GM12864 (cell line): ENCODE results near the gene SDCCAG8.
"Not testable (repeated sequence)": the region's sequence is repeated elsewhere in the genome, so short reads cannot be mapped to it uniquely, and the experiment has no call there.

Experiments
- DNase-seq: peaks from one replicate; pipeline ENCODE4 v3.0.0-alpha.2; 2011; ENCODE audit warnings: low read depth
- H3K4me3 ChIP-seq: 2 replicates; pipeline ENCODE4 v1.5.1; 2011; ENCODE audit warnings: mild to moderate bottlenecking, low read depth, low read length, control low read depth
- TF ChIP-seq, protein P1 (sequence below): IDR thresholded peaks from 2 replicates; pipeline ENCODE4 v1.5.1; 2011; ENCODE audit warnings: low read depth, mild to moderate bottlenecking, moderate library complexity, low read length, control low read depth, inconsistent platforms; ENCODE audit errors: missing control alignments

Gene SDCCAG8

DNA sequence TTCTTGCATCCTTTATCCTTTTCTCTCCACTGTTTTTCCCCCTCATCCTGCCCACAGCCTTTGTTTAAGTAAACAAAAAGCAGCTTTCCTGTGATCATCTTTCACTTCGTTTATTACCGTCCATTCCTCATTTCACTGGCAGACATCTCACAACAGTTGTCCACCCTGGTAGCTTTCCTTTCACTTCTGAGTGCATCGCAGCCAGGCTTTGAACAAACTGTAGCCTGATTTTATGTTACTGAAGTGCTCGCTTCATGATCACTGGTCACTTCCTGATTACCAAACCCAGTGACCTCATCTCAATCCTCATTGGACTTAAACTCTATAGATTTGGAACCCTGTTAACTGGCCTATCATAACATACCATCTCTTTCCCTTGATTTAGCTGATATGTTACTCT, 67.7 kb downstream of the SDCCAG8 start:
- TF ChIP-seq, protein P1, sequence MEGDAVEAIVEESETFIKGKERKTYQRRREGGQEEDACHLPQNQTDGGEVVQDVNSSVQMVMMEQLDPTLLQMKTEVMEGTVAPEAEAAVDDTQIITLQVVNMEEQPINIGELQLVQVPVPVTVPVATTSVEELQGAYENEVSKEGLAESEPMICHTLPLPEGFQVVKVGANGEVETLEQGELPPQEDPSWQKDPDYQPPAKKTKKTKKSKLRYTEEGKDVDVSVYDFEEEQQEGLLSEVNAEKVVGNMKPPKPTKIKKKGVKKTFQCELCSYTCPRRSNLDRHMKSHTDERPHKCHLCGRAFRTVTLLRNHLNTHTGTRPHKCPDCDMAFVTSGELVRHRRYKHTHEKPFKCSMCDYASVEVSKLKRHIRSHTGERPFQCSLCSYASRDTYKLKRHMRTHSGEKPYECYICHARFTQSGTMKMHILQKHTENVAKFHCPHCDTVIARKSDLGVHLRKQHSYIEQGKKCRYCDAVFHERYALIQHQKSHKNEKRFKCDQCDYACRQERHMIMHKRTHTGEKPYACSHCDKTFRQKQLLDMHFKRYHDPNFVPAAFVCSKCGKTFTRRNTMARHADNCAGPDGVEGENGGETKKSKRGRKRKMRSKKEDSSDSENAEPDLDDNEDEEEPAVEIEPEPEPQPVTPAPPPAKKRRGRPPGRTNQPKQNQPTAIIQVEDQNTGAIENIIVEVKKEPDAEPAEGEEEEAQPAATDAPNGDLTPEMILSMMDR, result no peak
- no peak for DNase-seq
- H3K4me3 ChIP-seq, result no peak overlapping the region

DNA sequence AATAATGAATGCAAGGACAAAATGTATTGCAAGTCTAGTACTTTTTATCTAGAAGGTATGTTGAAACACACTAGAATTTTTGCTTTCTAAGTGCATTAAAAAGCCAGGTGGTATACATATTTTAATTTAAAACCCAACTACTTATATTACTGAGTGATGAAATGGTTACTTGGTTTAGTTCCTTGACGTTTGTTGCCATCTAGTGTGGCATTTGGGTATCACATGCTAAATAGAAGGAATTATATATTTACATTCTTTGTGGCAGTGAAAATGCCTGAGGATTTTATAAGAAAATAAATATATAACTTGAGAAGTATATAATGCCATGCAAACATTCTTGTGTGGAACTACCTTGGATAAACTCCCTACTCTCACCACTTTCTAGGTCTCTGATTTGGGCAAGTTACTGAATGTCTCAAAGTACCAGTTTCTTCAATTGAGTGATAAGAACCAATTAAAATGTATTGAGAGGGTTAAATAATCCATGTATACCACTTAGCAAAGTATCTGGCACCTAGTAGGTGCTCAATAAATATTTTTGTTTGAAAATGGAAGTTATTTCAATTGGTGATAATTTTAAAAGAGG, 69.6 kb downstream of the SDCCAG8 start:
- no peak overlapping the region for H3K4me3 ChIP-seq
- TF ChIP-seq, protein P1, result peak; percentile 46
- peak; percentile 42 for DNase-seq

DNA sequence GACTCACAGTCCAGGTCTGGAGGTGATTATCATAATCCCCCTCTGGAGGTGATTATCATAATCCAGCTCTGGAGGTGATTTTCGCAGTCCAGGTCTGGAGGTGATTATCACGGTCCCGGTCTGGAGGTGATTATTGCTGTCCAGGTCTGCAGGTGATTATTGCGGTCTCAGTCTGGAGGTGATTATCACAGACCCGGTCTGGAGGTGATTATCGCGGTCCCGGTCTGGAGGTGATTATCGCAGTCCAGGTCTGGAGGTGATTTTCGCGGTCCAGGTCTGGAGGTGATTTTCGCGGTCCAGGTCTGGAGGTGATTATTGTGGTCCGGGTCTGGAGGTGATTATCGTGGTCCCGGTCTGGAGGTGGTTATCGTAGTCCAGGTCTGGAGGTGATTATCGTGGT, 76.6 kb downstream of the SDCCAG8 start:
- no peak for DNase-seq
- TF ChIP-seq, protein P1, result no peak

DNA sequence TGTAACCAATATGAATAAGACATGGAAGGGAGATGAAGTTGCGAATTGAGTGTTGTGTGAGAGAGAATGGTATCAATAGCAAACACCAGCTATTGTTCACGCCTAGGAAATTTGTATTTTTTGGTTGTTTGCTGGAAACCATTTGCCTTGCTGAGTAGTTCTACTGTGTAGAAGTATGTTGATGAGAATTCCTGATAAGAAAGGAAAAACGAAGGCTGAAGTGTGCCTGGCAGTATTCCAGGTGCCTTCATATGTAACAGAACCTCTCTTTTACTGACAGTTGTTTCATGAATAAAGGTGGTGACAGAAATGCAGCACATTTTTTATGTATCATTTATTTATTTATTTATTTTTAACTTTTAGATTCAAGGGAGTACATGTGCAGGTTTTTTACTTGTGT, 79.5 kb downstream of the SDCCAG8 start:
- no peak for DNase-seq
- H3K4me3 ChIP-seq, result no peak overlapping the region
- TF ChIP-seq, protein P1, result no peak

More for the DNA sequence above, 76.6 kb downstream of the SDCCAG8 start:
- H3K4me3 ChIP-seq, result no peak overlapping the region

GRCh38 chr1:243336163-243336562, 80.3 kb downstream of the SDCCAG8 start:
- H3K4me3 ChIP-seq, result no peak overlapping the region
- no peak for DNase-seq
- TF ChIP-seq, protein P1, result no peak

GRCh38 chr1:243338848-243339247, 83.0 kb downstream of the SDCCAG8 start:
- not testable (repeated sequence) for H3K4me3 ChIP-seq, DNase-seq

GRCh38 chr1:243341074-243341473, 85.2 kb downstream of the SDCCAG8 start:
- TF ChIP-seq, protein P1, result no peak
- H3K4me3 ChIP-seq, result no peak overlapping the region
- DNase-seq, result no peak
